Endothelial cell of umbilical vein (primary cell): ENCODE data around the gene CD300LD. TPM values are rescaled to one million over a fixed set of nuclear protein-coding genes. Genes with fewer than 3 reads are reported as not detected.

Experiments
- BruUV-seq: library from RNA; stranded (reverse); fragments of 400-500 nt; replicated peaks from 2 replicates; lab custom pipeline; 2021; lab: Mats Ljungman, UMichigan
- CTCF ChIA-PET: fragments of 300-600, 350-600 bp; sonication (Branson Sonifier 250); formaldehyde crosslinking; loops from one replicate; lab custom pipeline; 2021; ENCODE audit warnings: antibody characterized with exemption, inconsistent platforms; lab: Charles Lee
- POLR2A ChIA-PET: fragments of 300-600, 350-600 bp; sonication (Branson Sonifier 250); formaldehyde crosslinking; loops from one replicate; lab custom pipeline; 2021; ENCODE audit warnings: antibody characterized with exemption, inconsistent platforms; lab: Charles Lee
- DNase-seq: peaks from one replicate; pipeline ENCODE4 v3.0.0-alpha.2; 2011; ENCODE audit warnings: low read depth, low spot score
- FAIRE-seq: peaks from 2 replicates; lab custom pipeline; 2011; peaks lifted over from hg19 to GRCh38; lab: Jason Lieb, UNC
- H2AFZ ChIP-seq: 2 replicates; pipeline ENCODE4 v1.6.0; 2012; ENCODE audit warnings: low read depth, low read length, control low read depth, inconsistent platforms
- H3K27ac ChIP-seq: 2 replicates; pipeline ENCODE4 v1.5.1; 2011; ENCODE audit warnings: low read depth, mild to moderate bottlenecking, control low read depth, low read length, moderate library complexity; ENCODE audit not compliant: insufficient read depth
- H3K27me3 ChIP-seq, 2 experiments: 2 replicates each; pipeline versions ENCODE4 v1.6.0 to v1.6.1; 2011; ENCODE audit warnings: low read length in 2 of 2, mixed read lengths in 1 of 2; ENCODE audit not compliant: control insufficient read depth in 2 of 2, insufficient read depth in 2 of 2
- H3K36me3 ChIP-seq, 2 experiments: 2 replicates in 1 of 2; 3 replicates in 1 of 2; pipeline ENCODE4 v1.5.1; 2011; ENCODE audit warnings: low read length in 2 of 2, mild to moderate bottlenecking in 1 of 2, moderate library complexity in 1 of 2; ENCODE audit not compliant: control insufficient read depth in 2 of 2, insufficient read depth in 2 of 2; ENCODE audit errors: extremely low read depth in 1 of 2
- H3K4me1 ChIP-seq: 3 replicates; pipeline ENCODE4 v1.5.1; 2011; ENCODE audit warnings: mild to moderate bottlenecking, low read length; ENCODE audit not compliant: control insufficient read depth, insufficient read depth; ENCODE audit errors: extremely low read depth
- H3K4me2 ChIP-seq: 2 replicates; pipeline ENCODE4 v1.6.1; 2011; ENCODE audit warnings: low read length, control low read depth, mixed read lengths; ENCODE audit not compliant: insufficient read depth
- H3K4me3 ChIP-seq, 3 experiments: fragments of 200-600 bp in 1 of 3; sonication (generic), shearing (Covaris generic) in 1 of 3; replicated peaks in 1 of 3; 2 replicates each; pipeline ENCODE4 v1.5.1; 2011 to 2016; ENCODE audit warnings: control low read depth in 3 of 3, low read length in 3 of 3, mild to moderate bottlenecking in 2 of 3, inconsistent platforms in 1 of 3, low read depth in 1 of 3, moderate library complexity in 1 of 3; ENCODE audit not compliant: insufficient read depth in 1 of 3
- H3K79me2 ChIP-seq: 2 replicates; pipeline ENCODE4 v1.6.0; 2012; ENCODE audit warnings: low read length, inconsistent platforms; ENCODE audit not compliant: control insufficient read depth, insufficient read depth
- H3K9ac ChIP-seq: replicated peaks from 2 replicates; pipeline ENCODE3; 2011; ENCODE audit warnings: low read length, control low read depth; ENCODE audit not compliant: insufficient read depth; ENCODE audit errors: extremely low read depth
- H3K9me1 ChIP-seq: replicated peaks from 3 replicates; pipeline ENCODE4 v1.6.0; 2011; ENCODE audit warnings: mild to moderate bottlenecking, low read length; ENCODE audit not compliant: control insufficient read depth, insufficient read depth; ENCODE audit errors: extremely low read depth
- H3K9me3 ChIP-seq: replicated peaks from 2 replicates; pipeline ENCODE4 v1.5.1; 2012; ENCODE audit warnings: low read length, inconsistent platforms; ENCODE audit not compliant: control insufficient read depth, insufficient read depth
- H4K20me1 ChIP-seq: replicated peaks from 2 replicates; pipeline ENCODE3; 2011; ENCODE audit warnings: mild to moderate bottlenecking, low read length; ENCODE audit not compliant: control insufficient read depth, insufficient read depth; ENCODE audit errors: extremely low read depth
- CTCF ChIP-seq, 2 donors: IDR thresholded peaks; 1 replicate in 1 of 2; 2 replicates in 1 of 2; pipeline ENCODE4 v1.5.1; 2011; ENCODE audit warnings: low read length in 2 of 2, mild to moderate bottlenecking in 2 of 2, moderate library complexity in 2 of 2, control low read depth in 1 of 2, inconsistent platforms in 1 of 2, low read depth in 1 of 2; ENCODE audit not compliant: insufficient read depth in 1 of 2; ENCODE audit errors: extremely low read depth in 1 of 2
- GATA2 ChIP-seq: IDR thresholded peaks from 2 replicates; pipeline ENCODE4 v1.7.0; 2011; ENCODE audit warnings: low read depth, mild to moderate bottlenecking, moderate library complexity, mixed read lengths, low read length; ENCODE audit not compliant: insufficient read length, insufficient read depth
- JUN ChIP-seq: IDR thresholded peaks from 2 replicates; pipeline ENCODE4 v1.6.1; 2011; ENCODE audit warnings: borderline replicate concordance, low read depth; ENCODE audit not compliant: insufficient read length, insufficient read depth
- MAX ChIP-seq: IDR thresholded peaks from 2 replicates; pipeline ENCODE4 v1.6.1; 2011; ENCODE audit not compliant: insufficient read depth, insufficient read length
- MYC ChIP-seq: IDR thresholded peaks from one replicate; pipeline ENCODE4 v1.6.1; 2011; ENCODE audit warnings: mild to moderate bottlenecking, low read depth, low read length
- POLR2A ChIP-seq: IDR thresholded peaks from 2 replicates; pipeline ENCODE4 v1.6.1; 2012; ENCODE audit warnings: low read depth, mild to moderate bottlenecking, control low read depth, low read length
- dilution Hi-C: fragments of 300-500 bp; cut with MboI; formaldehyde crosslinking; loops from one replicate; pipeline ENCODE4 v1.15.0; 2019; ENCODE audit warnings: low sequenced_read_pairs; ENCODE audit not compliant: extremely low pct_ligation_motif_present
- intact Hi-C: fragments of 100-400 bp; cut with micrococcal nuclease; formaldehyde crosslinking; loops from one replicate; pipeline ENCODE4 v1.10.0; 2022
- polyA plus RNA-seq, 4 experiments: library from polyadenylated mRNA; depleted of rRNA in 3 of 4; stranded (reverse) in 3 of 4; unstranded in 1 of 4; fragments of >200 nt; gene quantifications; 2 replicates each; pipeline versions ENCODE4 v1.2.1 to v1.2.3, GENCODE V29; 2011 to 2012; ENCODE audit warnings: missing spikeins in 1 of 4
- total RNA-seq: library from RNA; stranded (reverse); gene quantifications from 2 replicates; pipeline ENCODE4 v1.2.3, GENCODE V29; 2021

Gene CD300LD
- total and polyA plus RNA-seq, 2 donors (not counting 3 experiments of a cell fraction or from before 2014, with no cell fraction given), result not detected

- POLR2A ChIA-PET, result no interaction called here
- Histone ChIP-seq H4K20me1 (no peaks in the 10 kb centered on the region), H3K4me1 (no peaks in the 10 kb centered on the region), H3K36me3 (no peaks in the 10 kb centered on the region), H3K4me2 (no peak overlapping the region), H3K9me1 (no peaks in the 10 kb centered on the region), H3K4me3 (no peak overlapping the region), H3K9ac (no peak overlapping the region), H3K27me3 (no peaks in the 10 kb centered on the region), H3K79me2 (no peaks in the 10 kb centered on the region), H3K27ac (no peak overlapping the region), H3K9me3 (no peaks in the 10 kb centered on the region), H2AFZ (no peak overlapping the region)
- intact Hi-C loops, result no loop called here
- no TSS peak for BruUV-seq
- DNase-seq (no peak), FAIRE-seq (no peak)
- dilution Hi-C loops, result no loop called here
- CTCF ChIA-PET, result no interaction called here
- TF ChIP-seq JUN (no peak), POLR2A (no peak), CTCF (IDR thresholded peaks at IDR 0.05; ENCODE audit: extremely low read depth in 1 of 2, insufficient read depth in 1 of 2, low read depth in 1 of 2, low read length in 2 of 2) (no peak), MYC (no peak), MAX (no peak), GATA2 (no peak)
These were observed 36.6 kb downstream of the CD300LD start for GRCh38 chr17:74555427-74555940.

- ChIA-PET CTCF (no interaction called here), POLR2A (no interaction called here)
- dilution Hi-C loops (no loop called here), intact Hi-C loops (no loop called here)
- FAIRE-seq (no peak), DNase-seq (no peak)
- no peaks in the 10 kb centered on the region for H3K9me3 ChIP-seq
- no peak overlapping the region for H3K27ac ChIP-seq
- no peaks in the 10 kb centered on the region for H3K4me1 ChIP-seq
- BruUV-seq, result no TSS peak
- no peaks in the 10 kb centered on the region for H3K36me3 ChIP-seq
- no peak overlapping the region for H3K4me2 ChIP-seq
- H3K79me2 ChIP-seq, result no peaks in the 10 kb centered on the region
- H4K20me1 ChIP-seq, result no peaks in the 10 kb centered on the region
- no peaks in the 10 kb centered on the region for H3K27me3 ChIP-seq
- no peaks in the 10 kb centered on the region for H3K9me1 ChIP-seq
- no peak overlapping the region for H3K9ac ChIP-seq
- TF ChIP-seq POLR2A (no peak), MYC (no peak)
- H3K4me3 ChIP-seq, result no peak overlapping the region
- no peak overlapping the region for H2AFZ ChIP-seq
These were observed 37.2 kb downstream of the CD300LD start for GRCh38 chr17:74554909-74555308.
